Neural progenitor cell (in vitro differentiated cells): ENCODE data around the gene PIK3R3.

Experiments used
- EZH2 ChIP-seq: fragments of 200-600 bp; sonication (generic); IDR thresholded peaks from 2 replicates; pipeline ENCODE4 v1.6.1; 2017; ENCODE audit warnings: antibody characterized with exemption, mild to moderate bottlenecking, moderate library complexity
- TF ChIP-seq, protein P1 (sequence below): fragments of 200-600 bp; sonication (generic); IDR thresholded peaks from 2 replicates; pipeline ENCODE4 v1.5.1; 2017; ENCODE audit warnings: antibody characterized with exemption, mild to moderate bottlenecking

DNA sequence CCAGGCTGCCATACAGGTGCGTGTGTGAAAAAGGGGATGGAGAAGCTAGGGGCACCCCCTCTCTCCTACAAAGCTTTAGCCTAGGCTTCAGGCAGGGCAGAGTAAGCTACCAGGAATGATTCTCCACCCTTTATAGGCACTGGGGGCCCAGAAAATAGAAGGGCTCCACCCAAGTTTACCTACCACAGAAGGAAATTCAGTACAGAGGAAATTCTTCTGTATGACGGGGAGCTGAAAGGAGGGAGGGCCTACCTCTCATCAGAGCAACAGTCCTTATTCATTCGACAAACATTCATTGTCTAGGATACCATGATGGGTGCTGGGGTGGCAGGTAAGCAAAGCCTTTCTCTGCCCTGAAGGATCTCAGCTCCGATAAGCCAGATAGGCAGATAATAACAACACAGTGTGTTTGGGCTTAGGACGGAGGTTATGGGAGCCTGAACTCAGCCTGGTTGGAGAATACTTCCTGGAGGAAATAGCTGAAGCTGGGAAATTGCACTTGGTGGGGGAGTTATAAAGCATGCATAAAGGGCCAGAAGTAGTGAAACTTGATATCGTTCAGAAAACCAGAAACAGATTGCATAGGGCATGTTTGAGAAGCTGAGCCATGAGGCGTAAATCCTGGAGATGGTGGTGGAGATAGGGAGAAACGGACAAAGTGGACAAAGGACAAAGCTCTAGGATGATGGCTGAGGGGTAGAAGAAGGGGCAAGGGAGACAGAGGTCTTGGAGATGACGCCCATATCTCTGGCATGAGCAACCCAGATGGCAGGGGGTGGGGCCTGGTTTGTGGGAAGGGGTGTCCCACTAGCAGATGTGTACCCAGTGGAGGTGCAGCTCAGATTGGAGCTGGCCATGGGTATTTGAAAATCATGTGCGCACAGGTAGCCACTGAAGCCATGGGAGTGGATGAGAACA lies 49.2 kb upstream of the PIK3R3 start:
- TF ChIP-seq, protein P1, sequence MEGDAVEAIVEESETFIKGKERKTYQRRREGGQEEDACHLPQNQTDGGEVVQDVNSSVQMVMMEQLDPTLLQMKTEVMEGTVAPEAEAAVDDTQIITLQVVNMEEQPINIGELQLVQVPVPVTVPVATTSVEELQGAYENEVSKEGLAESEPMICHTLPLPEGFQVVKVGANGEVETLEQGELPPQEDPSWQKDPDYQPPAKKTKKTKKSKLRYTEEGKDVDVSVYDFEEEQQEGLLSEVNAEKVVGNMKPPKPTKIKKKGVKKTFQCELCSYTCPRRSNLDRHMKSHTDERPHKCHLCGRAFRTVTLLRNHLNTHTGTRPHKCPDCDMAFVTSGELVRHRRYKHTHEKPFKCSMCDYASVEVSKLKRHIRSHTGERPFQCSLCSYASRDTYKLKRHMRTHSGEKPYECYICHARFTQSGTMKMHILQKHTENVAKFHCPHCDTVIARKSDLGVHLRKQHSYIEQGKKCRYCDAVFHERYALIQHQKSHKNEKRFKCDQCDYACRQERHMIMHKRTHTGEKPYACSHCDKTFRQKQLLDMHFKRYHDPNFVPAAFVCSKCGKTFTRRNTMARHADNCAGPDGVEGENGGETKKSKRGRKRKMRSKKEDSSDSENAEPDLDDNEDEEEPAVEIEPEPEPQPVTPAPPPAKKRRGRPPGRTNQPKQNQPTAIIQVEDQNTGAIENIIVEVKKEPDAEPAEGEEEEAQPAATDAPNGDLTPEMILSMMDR = no peak
- no peak for TF ChIP-seq EZH2
